Measurements from ENCODE around the gene RFTN1.
"Not testable (repeated sequence)": the region's sequence is repeated elsewhere in the genome, so short reads cannot be mapped to it uniquely, and the experiment has no call there.

Gene RFTN1

GRCh38 chr3:16506451-16506850 is 7.0 kb downstream of the RFTN1 start:
- DNase-seq, result no peak

- no peak for DNase-seq
These were observed 8.8 kb downstream of the RFTN1 start for GRCh38 chr3:16504692-16505091.

GRCh38 chr3:16504242-16504641 is 9.3 kb downstream of the RFTN1 start:
- DNase-seq, result no peak

DNA sequence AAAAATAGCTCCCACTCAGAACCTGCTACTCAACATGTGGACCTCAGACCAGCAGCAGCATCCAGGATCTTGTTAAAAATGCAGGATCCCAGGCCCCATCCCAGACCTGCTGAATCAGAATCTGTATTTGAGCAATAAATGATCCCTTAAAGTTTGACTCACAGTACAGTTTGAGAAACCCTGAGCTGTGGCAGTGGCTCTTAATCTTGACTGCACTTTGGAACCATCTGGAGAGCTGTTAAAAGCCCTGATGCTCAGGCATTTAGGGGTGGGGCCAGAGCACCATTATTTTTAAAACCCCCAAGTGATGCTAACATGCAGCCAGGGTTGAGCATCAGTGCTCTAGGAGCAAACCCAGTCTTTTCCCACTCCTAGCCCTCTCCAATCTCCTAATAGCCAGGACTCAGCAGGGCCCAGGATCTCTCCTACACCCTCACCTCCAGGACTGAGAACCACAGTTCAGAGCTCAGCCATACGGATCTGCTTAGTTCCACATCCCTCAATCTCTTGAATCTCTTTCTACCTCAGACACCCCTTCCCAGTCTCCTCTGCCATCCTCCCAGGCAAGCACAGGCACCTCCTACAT is 10.2 kb downstream of the RFTN1 start:
- no peak for DNase-seq

DNA sequence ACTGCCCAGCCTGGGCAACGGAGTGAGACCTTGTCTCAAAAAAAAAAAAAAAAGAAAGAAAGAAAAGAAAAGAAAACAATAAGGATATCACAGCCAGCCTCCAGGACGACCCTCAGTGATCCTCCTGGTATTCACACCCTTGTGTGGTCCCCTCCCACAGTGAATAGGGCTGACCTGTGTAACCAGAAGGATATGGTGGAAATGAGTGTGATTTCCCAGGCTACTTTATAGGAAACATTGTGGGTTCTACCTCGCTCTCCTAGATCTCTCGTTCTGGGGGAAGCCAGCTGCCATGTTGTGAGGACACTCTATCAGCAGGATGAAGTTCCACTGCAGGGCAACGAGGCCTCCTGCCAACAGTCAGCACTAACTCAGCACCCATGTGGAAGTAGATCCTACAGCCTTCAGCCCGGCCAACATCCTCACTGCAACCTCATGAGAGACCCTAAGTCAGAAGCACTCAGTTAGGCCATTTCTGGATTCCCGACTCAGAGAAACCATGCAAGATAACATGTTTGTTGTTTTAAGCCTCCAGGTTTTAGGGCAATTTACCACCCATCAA is 11.1 kb downstream of the RFTN1 start:
- no peak for DNase-seq

GRCh38 chr3:16501376-16501775 is 12.1 kb downstream of the RFTN1 start:
- DNase-seq, result no peak

- DNase-seq, result no peak
These were observed 12.6 kb downstream of the RFTN1 start for GRCh38 chr3:16500911-16501310.

DNA sequence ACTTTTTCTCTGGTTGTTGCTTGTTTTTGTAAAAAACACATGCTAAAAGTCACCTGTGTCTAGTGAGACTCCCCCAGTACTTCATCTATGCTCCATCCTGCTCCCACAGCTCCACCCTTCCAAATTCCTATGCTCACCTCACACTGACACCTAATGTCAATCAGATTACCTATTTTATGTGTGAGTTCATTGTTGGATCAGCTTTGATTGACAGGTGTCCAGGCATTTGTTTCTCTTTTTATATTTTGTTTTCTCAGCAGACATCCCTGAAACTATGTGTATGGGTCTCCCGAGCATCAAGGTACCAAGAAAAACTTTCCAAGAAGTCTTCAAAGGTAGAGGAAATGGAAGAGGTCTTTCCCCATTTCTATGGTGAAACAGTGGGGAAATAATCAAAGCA is 13.4 kb downstream of the RFTN1 start:
- no peak for DNase-seq

DNA sequence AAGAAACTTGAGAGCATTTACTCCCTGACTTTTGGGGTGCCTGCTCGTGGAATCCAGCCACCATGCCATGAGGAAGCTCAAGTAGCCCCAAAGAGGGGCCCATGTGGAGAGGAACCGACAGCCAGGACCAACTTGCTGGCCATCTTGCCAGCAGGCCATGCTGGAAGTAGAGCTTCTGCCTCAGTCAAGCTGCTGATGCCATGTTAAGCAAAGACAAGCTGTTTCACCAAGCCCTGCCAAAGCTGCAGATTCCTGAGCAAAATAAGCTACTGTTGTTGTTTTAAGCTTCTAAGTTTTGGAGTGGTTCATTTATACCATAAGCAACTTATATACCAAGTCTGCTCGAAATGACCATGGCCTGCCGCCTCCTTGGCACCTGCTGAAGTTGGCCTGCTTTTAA is 14.1 kb downstream of the RFTN1 start:
- no peak for DNase-seq

GRCh38 chr3:16498130-16498890 is 15.2 kb downstream of the RFTN1 start:
- no peak for DNase-seq

GRCh38 chr3:16496408-16497222 is 16.9 kb downstream of the RFTN1 start:
- peak; percentile 30 for DNase-seq

DNA sequence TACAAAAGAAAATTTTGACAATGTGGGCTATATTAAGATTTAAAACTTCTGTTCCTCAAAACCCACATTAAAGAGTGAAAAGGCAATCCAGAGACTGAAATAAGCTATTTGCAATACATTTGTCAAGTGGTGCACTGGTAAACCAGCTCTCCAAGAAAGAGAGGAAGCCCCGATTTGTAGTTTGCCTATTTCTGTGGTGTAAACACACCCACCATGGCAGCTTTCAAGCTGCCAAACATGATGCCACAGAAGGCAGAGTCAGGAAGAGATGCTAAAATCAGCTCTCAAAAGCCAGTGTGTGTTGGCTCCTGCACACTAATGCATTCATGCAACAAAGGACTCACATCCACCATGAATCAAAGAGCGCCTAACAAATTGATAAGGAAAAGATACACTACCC is 17.5 kb downstream of the RFTN1 start:
- DNase-seq, result no peak

DNA sequence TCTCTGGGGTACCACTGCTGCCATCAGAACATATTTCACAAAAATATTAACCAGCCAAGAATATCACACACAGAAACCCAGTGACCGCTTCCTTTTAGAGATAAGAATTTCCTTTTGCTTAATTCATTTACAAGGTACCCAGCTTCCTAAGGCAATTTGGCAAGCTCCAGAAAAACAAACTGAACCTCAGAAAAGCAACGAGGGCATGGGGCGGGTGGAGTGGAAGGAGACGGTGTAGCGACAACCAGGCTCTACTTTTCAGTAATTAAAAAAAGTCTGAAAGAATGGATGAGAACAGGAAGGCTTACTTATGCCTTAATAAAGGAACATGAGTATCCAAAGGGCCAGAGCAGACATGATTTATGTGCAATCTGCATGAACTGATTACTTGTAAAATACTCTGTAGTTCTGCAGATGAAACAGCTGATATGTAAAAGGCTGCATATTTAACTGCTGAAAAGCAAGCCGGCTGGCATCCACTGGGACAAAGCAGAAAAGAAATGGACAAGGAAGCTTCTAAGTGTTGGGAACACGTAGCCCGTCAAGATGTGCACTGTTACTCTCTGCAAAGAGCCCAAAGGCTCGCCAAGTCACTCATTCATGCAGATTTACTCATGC is 18.6 kb downstream of the RFTN1 start:
- no peak for DNase-seq

GRCh38 chr3:16494094-16494493 is 19.4 kb downstream of the RFTN1 start:
- DNase-seq, result no peak

DNA sequence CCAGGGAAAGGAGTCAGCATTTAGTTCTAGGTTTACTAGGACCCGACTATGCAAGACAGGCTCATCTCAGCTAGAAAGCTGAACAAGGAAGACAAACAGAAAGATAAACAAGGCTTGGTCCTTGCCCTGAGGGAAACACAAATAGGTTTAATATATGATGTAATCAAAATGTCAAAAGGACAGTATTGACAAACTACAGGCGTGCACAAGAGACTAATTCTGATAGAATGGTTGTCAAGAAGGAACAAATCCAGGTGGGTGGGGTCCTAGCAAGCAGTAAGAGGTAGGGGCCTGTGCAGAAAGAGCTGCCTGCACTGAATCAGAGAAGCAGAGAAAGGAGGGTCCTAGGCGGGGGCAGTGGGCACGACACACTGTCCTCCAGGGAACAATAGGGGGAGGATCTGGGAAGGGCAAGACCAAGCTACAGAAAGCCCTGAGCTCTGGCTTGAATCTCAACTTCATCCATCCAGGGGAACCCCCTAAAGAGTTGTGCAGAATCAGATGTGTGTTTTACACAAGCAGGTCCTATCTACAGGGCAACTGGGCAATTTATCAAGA is 23.4 kb downstream of the RFTN1 start:
- no peak for DNase-seq

DNA sequence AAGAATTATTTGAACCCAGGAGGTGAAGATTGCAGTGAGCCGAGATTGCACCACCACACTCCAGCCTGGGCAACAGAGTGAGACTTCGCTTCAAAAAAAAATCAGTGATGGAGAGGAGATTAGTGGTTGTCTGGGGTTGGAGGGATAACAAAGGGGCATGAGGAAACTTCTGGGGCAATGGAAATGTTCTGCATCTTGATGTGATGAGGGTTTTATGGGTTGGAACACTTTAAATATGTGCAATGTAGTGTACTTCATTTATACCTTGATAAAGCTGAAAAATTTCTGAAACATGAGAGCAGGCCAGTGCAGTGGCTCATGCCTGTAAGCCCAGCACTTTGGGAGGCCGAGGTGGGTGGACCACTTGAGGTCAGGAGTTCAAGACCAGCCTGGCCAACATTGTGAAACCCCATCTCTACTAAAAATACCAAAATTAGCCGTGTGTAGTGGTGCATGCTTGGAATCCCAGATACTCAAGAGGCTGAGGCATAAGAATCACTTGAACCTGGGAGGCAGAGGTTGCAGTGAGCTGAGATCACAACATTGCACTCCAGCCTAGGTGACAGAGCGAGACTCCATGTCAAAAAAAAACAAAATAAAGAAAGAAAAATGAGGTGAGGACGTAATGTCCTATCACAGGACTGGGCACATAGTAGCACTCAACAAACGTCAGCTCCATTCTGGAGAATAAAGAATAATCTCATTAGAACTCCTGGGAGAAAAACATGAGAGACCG is 24.0 kb downstream of the RFTN1 start:
- not testable (repeated sequence) for DNase-seq

DNA sequence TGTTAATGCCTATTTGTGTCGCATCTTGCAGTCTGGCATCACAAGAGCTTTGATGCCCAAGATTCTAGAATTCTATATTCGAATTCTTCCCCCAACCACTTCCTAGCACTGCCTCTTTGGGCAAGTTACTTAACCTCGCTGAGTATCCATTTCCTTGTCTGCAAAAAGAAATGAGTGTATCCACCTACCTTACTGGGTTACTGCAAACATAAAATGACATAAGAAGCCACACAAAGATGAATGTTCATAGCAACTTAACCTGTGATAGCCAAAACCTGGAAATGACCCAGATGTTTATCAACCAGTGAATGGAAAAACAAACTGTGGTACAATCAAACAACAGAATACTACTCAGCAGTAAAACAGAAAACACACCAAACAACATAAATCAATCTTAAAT is 24.9 kb downstream of the RFTN1 start:
- no peak for DNase-seq

DNA sequence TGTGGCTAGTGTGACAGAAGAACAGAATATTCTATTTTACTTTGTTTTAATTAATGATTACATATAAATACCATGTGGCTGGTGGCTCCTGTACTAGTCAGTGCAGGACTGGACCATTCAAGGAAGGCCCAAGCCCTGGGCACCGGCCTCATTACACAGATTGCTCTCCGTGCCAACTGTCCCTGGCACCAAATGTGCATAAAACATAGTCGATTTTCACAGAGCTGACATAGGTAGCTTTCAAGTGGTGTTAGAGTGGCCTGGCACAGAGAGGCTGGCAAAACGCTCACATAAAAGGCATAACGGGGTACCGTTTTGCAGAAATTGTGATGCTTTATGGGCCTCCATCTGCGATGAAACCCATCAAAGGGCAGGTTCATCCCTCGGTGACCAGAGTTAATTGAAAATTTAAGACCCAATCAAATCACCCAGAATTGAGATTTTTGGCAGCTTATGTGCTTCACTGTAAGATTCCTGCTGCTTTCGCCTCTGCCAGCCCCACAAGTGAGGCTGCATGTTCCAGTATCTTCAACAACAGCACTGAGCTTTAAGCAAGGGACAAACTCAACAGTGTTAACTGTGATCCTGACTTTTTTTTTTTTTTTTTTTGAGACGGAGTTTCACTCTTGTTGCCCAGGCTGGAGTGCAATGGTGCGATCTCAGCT is 25.9 kb downstream of the RFTN1 start:
- no peak for DNase-seq

DNA sequence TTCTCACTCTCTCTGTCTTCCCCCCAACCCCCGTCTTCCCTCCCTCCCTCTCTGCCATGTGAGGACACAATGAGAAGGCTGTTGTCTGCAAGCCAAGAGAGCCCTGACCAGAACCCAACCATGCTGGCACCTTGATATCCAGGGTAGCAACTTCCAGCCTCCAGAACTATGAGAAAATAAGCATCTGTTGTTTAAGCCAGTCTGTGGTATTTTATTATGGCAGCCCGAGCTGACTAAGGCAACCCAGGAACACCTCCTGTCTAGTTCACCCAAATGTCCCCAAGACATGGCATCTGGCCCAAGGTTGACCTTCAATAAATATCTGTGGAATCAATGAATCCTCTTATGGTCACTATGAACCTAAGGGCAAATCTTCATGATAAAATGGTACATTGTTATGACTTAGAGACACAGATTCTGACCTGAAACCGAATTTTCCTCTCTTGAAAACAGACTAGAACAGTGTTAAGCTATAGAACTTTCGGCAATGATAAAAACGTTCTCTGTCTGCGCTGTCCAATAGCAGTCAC is 26.5 kb downstream of the RFTN1 start:
- DNase-seq, result no peak

- no peak for DNase-seq
These were observed 27.3 kb downstream of the RFTN1 start for GRCh38 chr3:16486201-16486600.

DNA sequence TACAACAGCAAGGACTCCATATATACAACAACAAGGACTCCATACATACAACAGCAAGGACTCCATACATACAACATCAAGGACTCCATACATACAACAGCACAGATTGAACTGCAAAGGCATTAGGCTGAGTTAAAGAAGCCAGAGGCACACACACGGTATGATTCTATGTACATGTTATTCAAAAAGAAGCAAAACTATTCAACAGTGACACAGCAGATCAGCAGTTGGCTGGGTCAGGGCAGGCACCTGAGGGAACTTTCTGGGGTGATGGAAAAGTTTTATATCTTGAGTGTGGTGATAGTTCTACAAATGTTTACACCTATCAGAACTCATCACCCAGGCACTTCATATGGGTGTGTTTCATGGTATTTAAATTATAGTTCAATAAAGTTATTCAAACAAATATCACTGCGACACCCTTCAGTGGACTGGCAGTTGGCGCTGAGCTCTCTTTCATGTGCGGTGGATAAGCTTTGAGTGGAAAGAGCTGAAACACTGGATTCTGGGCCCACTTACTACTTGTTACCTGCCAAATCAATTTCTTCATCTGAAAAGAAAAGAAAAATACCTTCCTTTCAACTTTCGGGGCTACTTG is 28.0 kb downstream of the RFTN1 start:
- no peak for DNase-seq
